GM21737 (cell line): ENCODE measurements around the gene VENTX.
"Not testable (repeated sequence)": the region's sequence is repeated elsewhere in the genome, so short reads cannot be mapped to it uniquely, and the experiment has no call there.

Experiments
- ATAC-seq: cut with Tn5 transposase; IDR thresholded peaks from one replicate; pipeline ENCODE4 v1.9.1; 2021; ENCODE audit warnings: mild to moderate bottlenecking, moderate library complexity; ENCODE audit not compliant: unreplicated experiment

VENTX gene

GRCh38 chr10:133253361-133253955 lies 15.8 kb downstream of the VENTX start:
- ATAC-seq, result no peak

DNA sequence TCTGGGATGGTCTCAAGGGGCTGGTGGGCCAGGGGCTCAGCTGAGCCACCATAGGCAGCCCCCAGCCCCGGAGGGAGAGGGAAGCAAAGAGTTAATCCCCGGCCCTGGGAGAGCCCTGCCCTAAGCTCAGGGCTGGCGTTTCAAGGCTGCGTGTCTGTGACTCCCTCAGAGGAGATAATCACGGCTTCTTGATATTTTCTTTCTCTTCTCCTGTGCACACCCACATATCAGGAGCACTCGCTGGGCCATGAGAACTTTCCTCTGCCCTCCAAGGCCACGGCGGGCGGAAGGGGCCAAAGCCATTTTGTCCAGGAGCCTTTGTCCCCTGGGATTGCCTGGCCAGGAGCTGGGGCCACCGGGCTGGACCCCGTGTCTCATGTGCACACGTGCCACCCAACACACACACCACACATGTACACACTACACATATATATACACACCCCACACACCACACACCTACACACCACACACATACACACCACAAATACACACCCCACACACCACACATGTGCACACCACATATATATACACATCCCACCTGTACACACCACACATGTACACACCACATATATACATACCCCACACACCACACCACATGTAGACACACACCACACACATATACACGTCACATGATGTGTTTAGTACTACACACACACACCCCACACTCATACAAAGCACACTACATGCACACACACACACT lies 16.9 kb downstream of the VENTX start:
- no peak for ATAC-seq

GRCh38 chr10:133255323-133255722 lies 17.7 kb downstream of the VENTX start:
- ATAC-seq, result no peak

DNA sequence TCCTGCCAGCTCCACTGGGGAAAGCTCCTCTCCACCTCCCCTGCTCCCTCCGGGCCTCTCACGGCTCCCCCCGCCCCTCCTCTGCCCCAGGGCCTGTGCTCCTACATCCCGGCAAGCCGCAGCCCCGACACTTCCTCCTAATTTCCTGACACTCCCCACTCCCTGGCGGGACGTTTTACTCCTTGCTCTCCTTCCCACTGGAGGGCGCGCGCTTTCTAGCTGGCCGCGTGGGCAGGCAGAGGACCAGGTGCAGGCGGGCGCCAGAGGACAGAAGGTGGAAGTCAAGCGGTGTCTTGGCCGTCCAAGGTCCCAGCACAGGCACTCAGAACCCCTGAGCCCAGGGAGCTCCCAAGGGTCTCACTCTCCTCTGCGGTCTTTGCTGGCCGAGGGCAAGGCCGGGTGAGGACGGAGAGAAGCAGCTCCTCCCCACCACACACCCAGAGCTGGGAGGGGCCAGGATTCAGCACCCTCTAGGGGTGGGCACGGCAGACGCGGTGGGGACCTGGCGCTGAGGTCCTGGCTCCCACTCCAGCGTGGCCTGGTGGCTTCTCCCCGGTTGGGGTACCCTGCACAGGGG lies 19.9 kb downstream of the VENTX start:
- ATAC-seq, result no peak

- ATAC-seq, result peak; percentile 33
Measured at GRCh38 chr10:133258066-133258817, 20.6 kb downstream of the VENTX start.

- no peak for ATAC-seq
Measured at GRCh38 chr10:133258818-133259601, 21.4 kb downstream of the VENTX start.

GRCh38 chr10:133259602-133259989 lies 21.9 kb downstream of the VENTX start:
- no peak for ATAC-seq

DNA sequence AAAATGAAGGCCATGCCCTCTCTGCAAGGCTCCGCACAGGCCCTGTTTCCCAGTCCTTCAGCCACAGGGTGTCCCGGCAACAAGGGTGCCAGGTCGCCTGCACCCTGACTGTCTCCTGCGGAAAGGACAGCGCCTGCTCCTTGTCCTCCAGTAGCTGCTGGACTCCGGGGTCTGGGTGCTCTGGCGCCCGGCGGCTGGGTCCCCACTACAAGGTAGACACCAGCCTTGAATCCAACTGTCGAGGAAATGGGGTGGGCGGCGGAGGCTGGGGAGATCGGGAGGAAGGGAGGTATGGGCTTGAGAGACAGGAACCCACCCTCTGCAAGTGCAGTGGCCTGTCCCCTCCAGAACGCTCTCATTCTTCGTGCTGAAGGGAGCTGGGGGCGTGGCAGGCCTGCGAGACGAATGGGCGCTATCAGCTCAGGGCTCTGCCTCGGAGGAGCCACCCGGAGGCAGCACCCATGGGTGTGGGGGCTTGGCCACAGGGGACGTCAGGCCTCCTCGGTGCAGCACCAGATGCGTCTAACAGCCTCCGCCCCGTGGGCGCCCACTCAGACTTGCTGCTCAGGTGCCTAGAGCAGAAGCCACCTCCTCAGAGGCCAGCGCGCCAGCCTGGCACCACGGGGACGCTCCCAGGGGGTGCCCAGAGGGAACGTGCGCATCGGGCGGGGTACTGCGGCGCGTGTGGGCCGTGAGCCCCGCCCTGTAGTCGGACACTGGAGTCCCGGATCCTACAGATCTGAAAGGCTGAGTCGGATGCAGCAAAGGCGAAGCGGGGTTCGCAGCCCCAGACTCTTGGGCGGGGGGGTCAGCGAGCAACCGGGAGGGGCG lies 23.5 kb downstream of the VENTX start:
- ATAC-seq, result peak; percentile 32

GRCh38 chr10:133261726-133262325 lies 24.2 kb downstream of the VENTX start:
- peak; percentile 42 for ATAC-seq

DNA sequence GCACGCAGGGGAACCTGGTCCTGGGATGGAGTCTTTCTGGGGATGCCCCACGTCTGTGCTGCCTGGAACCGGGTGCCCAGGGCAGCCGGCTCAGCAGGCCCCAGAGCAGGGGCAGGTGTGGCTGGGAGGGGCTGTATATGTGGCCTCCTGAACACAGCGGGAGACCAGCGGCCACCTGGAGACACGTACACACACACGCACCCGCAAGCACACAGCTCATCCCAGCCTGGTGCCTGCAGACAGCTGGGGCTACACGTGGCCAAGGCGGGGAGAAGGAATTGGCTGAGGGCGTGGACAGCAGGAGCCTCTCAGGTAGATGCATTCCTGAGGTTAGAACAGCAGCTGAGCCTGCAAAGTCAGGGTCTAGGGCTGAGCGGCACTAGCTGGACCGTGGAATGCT lies 25.0 kb downstream of the VENTX start:
- ATAC-seq, result no peak

- no peak for ATAC-seq
Measured at GRCh38 chr10:133263674-133264073, 26.0 kb downstream of the VENTX start.

GRCh38 chr10:133264461-133264860 lies 26.8 kb downstream of the VENTX start:
- no peak for ATAC-seq

- ATAC-seq, result not testable (repeated sequence)
Measured at GRCh38 chr10:133265052-133265451, 27.4 kb downstream of the VENTX start.

DNA sequence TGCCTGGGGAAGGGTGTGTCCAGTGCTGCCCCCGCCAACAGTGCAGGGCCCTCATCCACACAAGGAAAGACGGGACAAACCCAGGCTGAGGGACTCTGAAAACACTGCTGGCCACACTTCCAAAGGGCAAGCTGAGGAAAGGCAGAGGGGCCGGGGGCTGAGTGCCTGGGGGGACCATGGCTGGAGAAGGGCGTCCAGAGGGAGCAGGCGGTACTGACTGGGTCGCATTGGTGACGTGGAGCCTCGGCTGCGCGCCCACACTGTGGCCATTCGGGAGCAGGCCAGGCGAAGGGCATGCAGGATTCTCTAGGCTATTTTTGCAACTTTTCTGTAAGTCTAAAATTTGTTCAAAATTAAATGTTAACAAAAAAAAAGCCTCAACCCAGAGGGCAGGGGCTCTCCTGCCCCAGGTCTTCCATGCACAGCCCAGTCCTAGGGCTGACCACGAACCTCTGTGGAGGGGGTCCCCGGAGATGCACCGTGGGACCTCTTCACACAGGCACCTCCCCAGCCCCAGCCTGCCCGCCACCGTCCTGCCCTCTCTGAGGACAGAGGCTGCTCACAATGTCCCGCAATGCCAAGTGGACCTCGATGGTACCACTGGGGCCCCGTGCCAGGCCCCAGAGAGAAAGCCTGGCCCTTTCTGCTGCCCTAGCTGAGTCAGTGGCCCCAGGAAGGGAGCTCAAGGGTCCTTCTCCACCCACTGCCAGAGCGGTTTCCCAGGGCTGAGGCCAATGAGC lies 28.6 kb downstream of the VENTX start:
- ATAC-seq, result no peak

- no peak for ATAC-seq
Measured at GRCh38 chr10:133267293-133267692, 29.6 kb downstream of the VENTX start.

GRCh38 chr10:133267829-133268228 lies 30.2 kb downstream of the VENTX start:
- no peak for ATAC-seq

DNA sequence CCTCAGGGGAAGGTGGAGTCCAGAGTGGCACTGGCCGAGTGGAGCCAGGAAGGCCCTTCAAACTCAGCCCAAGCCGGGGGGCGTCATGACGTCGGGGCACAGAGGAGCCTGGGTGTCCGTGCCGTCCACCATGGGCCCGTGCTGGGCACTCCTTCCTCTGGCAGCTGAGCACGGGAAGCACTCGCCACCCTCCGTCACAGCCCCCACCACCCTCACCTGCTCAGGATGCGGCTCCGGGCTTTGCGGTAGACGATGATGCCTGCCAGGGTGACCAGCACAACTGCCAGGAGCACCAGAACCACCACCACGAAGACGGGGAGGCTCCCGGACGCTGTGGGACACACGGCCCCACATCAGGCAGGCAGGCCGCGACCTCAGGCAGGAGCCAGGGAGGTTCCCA lies 30.9 kb downstream of the VENTX start:
- ATAC-seq, result no peak

DNA sequence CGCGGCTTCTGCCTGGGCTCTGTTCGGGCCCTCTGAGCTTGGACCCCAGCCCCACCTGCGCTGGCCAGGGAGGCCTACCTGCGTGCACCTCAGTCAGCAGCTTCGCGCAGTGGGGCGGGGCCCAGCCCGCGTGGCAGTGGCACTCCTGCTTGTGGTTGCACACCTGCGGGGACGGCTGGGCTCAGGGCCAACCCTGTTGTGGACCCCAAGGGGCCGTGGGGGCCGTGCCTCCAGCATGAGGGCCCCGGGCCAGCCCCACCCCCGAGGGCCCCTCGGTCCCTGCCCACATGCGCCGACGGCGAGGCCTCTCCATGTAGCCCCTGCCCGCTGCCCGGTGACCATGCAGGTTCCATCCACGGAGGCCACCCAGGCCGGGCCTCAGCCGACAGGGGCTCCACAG lies 31.7 kb downstream of the VENTX start:
- no peak for ATAC-seq

DNA sequence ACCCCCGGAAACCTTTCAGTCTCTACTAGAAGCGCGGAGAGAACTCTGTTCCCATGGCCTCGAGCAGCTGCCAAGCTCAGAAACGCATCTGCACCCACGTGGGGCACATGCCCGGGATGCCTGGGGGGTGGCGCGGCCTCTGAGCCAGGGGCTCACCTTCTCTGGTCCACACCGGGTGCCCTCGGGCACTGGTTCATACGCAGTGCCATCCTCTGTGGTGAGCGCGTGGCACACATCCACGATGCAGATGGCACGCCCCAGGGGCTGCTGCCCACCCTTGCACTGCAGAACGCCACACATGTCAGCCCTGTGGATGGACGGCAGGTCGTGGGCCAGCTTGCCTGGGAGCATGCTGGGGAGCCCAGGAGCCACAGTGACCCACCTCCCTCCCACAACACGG lies 32.5 kb downstream of the VENTX start:
- ATAC-seq, result no peak
